ENCODE measurements around the gene CTNNBL1.

Gene CTNNBL1

DNA sequence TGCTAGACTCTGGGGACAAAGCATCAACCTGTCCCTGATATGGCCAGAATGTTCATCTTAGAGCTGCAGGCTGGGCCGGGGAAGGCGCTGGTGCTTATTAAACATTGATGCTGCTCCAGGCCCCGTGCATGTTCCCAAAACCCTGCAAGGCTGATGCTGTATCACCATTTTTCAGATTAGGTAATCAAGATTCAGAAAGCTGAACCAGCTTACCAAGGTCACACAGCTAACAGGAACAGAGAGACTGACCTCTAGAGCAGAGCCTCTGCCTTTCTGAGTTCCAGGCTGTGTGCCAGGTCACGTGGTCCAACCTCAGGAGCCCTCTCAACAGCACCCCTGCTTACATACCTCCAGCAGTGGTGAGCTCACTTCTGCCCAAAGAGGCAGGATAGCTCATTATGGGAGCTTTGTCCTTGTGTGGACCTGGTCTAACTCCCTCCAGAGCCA is 193.0 kb downstream of the CTNNBL1 start:
- Histone ChIP-seq H3K79me2 (ENCODE audit: control insufficient read depth, insufficient read depth, low read length) (no peaks in the 10 kb centered on the region), H3K4me2 (ENCODE audit: low read length) (no peak overlapping the region), H3K56ac (ENCODE audit: low read length) (no peak overlapping the region), H4K5ac (ENCODE audit: low read length) (no peak overlapping the region), H2BK120ac (ENCODE audit: low read depth, low read length) (no peak overlapping the region), H3K9ac (ENCODE audit: low read length) (no peak overlapping the region), H3K36me3 (ENCODE audit: control insufficient read depth, insufficient read depth, low read length) (no peaks in the 10 kb centered on the region), H3K79me1 (ENCODE audit: low read length) (no peaks in the 10 kb centered on the region), H3K27me3 (ENCODE audit: insufficient read depth, low read length, poor library complexity) (no peaks in the 10 kb centered on the region), H3K23ac (ENCODE audit: low read length) (no peak overlapping the region), H3K4me3 (ENCODE audit: low read length) (no peak overlapping the region), H3K4me1 (ENCODE audit: control insufficient read depth, low read depth, low read length) (no peaks in the 10 kb centered on the region), H4K8ac (ENCODE audit: low read depth, low read length) (no peak overlapping the region), H3K27ac (ENCODE audit: low read depth, low read length) (no peak overlapping the region), H3K18ac (ENCODE audit: low read length) (no peak overlapping the region), H2BK15ac (replicated peaks; ENCODE audit: low read depth) (no peak overlapping the region), H3K4ac (ENCODE audit: low read depth, low read length) (no peak overlapping the region), H2AK5ac (ENCODE audit: low read length) (no peak overlapping the region), H2BK5ac (ENCODE audit: low read length) (no peak overlapping the region)
- no peak for DNase-seq
- no CpG with 5 or more reads among the region's 4 CpGs for WGBS (ENCODE audit: extremely low coverage, insufficient coverage, low lambda C conversion rate)

- Histone ChIP-seq H3K4me3 (ENCODE audit: low read length) (no peak overlapping the region), H3K27me3 (ENCODE audit: insufficient read depth, low read length, poor library complexity) (no peaks in the 10 kb centered on the region), H3K4me1 (ENCODE audit: control insufficient read depth, low read depth, low read length) (no peaks in the 10 kb centered on the region), H3K4ac (ENCODE audit: low read depth, low read length) (no peak overlapping the region), H3K4me2 (ENCODE audit: low read length) (no peak overlapping the region), H3K56ac (ENCODE audit: low read length) (no peak overlapping the region), H2BK120ac (ENCODE audit: low read depth, low read length) (no peak overlapping the region), H4K8ac (ENCODE audit: low read depth, low read length) (no peak overlapping the region), H3K23ac (ENCODE audit: low read length) (no peak overlapping the region), H3K9ac (ENCODE audit: low read length) (no peak overlapping the region), H3K18ac (ENCODE audit: low read length) (no peak overlapping the region), H3K79me1 (ENCODE audit: low read length) (no peaks in the 10 kb centered on the region), H3K79me2 (ENCODE audit: control insufficient read depth, insufficient read depth, low read length) (no peaks in the 10 kb centered on the region), H2BK5ac (ENCODE audit: low read length) (no peak overlapping the region), H3K27ac (ENCODE audit: low read depth, low read length) (no peak overlapping the region), H2BK15ac (replicated peaks; ENCODE audit: low read depth) (no peak overlapping the region), H2AK5ac (ENCODE audit: low read length) (no peak overlapping the region), H4K5ac (ENCODE audit: low read length) (no peak overlapping the region), H3K36me3 (ENCODE audit: control insufficient read depth, insufficient read depth, low read length) (no peaks in the 10 kb centered on the region)
- WGBS (ENCODE audit: extremely low coverage, insufficient coverage, low lambda C conversion rate): no CpG with 5 or more reads among the region's 10 CpGs
- no peak for DNase-seq
These were observed 194.8 kb downstream of the CTNNBL1 start for GRCh38 chr20:37888641-37889040.

- Histone ChIP-seq H3K18ac (ENCODE audit: low read length) (no peak overlapping the region), H3K4ac (ENCODE audit: low read depth, low read length) (no peak overlapping the region), H3K4me2 (ENCODE audit: low read length) (no peak overlapping the region), H3K27ac (ENCODE audit: low read depth, low read length) (no peak overlapping the region), H2BK15ac (replicated peaks; ENCODE audit: low read depth) (no peak overlapping the region), H2BK5ac (ENCODE audit: low read length) (no peak overlapping the region), H3K36me3 (ENCODE audit: control insufficient read depth, insufficient read depth, low read length) (no peaks in the 10 kb centered on the region), H2BK120ac (ENCODE audit: low read depth, low read length) (no peak overlapping the region), H3K4me1 (ENCODE audit: control insufficient read depth, low read depth, low read length) (no peaks in the 10 kb centered on the region), H3K23ac (ENCODE audit: low read length) (no peak overlapping the region), H2AK5ac (ENCODE audit: low read length) (no peak overlapping the region), H3K4me3 (ENCODE audit: low read length) (no peak overlapping the region), H4K5ac (ENCODE audit: low read length) (no peak overlapping the region), H3K27me3 (ENCODE audit: insufficient read depth, low read length, poor library complexity) (no peaks in the 10 kb centered on the region), H3K79me2 (ENCODE audit: control insufficient read depth, insufficient read depth, low read length) (no peaks in the 10 kb centered on the region), H4K8ac (ENCODE audit: low read depth, low read length) (no peak overlapping the region), H3K79me1 (ENCODE audit: low read length) (no peaks in the 10 kb centered on the region), H3K9ac (ENCODE audit: low read length) (no peak overlapping the region), H3K56ac (ENCODE audit: low read length) (no peak overlapping the region)
- no peak for DNase-seq
- WGBS (ENCODE audit: extremely low coverage, insufficient coverage, low lambda C conversion rate): no CpG with 5 or more reads among the region's 5 CpGs
These were observed 196.3 kb downstream of the CTNNBL1 start for GRCh38 chr20:37890108-37890507.

DNA sequence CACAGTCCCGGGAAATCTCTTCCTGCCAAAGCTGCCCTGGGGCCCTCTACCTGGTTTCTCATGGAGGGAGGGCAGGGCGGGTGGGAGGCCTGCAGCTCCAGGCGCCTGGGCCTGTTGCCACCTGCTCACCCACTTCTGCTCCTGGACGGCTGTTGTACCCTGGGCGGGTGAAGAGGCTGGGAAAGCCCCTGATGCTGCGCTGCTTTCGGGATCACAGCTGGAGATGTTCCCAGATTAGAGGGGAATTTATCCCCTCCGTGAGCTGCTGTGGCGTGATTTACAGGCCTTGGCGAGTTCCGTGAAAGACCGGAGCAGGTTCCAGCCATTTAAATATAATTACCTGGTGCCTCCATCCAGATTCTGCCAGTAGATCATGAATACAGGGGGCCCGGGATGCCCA is 196.8 kb downstream of the CTNNBL1 start:
- Histone ChIP-seq H2BK15ac (replicated peaks; ENCODE audit: low read depth) (no peak overlapping the region), H3K79me1 (ENCODE audit: low read length) (no peaks in the 10 kb centered on the region)

GRCh38 chr20:37892001-37892400 is 198.2 kb downstream of the CTNNBL1 start:
- no peaks in the 10 kb centered on the region for H3K36me3 ChIP-seq (ENCODE audit: control insufficient read depth, insufficient read depth, low read length)
- no peak overlapping the region for H3K56ac ChIP-seq (ENCODE audit: low read length)
- no peaks in the 10 kb centered on the region for H3K79me1 ChIP-seq (ENCODE audit: low read length)
- H3K18ac ChIP-seq (ENCODE audit: low read length): no peak overlapping the region
- no peak overlapping the region for H4K5ac ChIP-seq (ENCODE audit: low read length)
- H3K27me3 ChIP-seq (ENCODE audit: insufficient read depth, low read length, poor library complexity): no peaks in the 10 kb centered on the region
- no peak overlapping the region for H3K4me2 ChIP-seq (ENCODE audit: low read length)
- H2AK5ac ChIP-seq (ENCODE audit: low read length): no peak overlapping the region
- no peak overlapping the region for H3K4ac ChIP-seq (ENCODE audit: low read depth, low read length)
- peaks cover 2% of the 10 kb centered on the region for H3K4me1 ChIP-seq (ENCODE audit: control insufficient read depth, low read depth, low read length)
- no peak overlapping the region for H3K4me3 ChIP-seq (ENCODE audit: low read length)
- H3K9ac ChIP-seq (ENCODE audit: low read length): no peak overlapping the region
- H3K79me2 ChIP-seq (ENCODE audit: control insufficient read depth, insufficient read depth, low read length): no peaks in the 10 kb centered on the region
- no peak overlapping the region for H2BK120ac ChIP-seq (ENCODE audit: low read depth, low read length)
- H2BK15ac ChIP-seq (replicated peaks; ENCODE audit: low read depth): no peak overlapping the region
- no CpG with 5 or more reads among the region's 9 CpGs for WGBS (ENCODE audit: extremely low coverage, insufficient coverage, low lambda C conversion rate)
- no peak for DNase-seq
- H4K8ac ChIP-seq (ENCODE audit: low read depth, low read length): no peak overlapping the region
- H3K27ac ChIP-seq (ENCODE audit: low read depth, low read length): no peak overlapping the region
- no peak overlapping the region for H2BK5ac ChIP-seq (ENCODE audit: low read length)
- no peak overlapping the region for H3K23ac ChIP-seq (ENCODE audit: low read length)

More for the DNA sequence above, 196.8 kb downstream of the CTNNBL1 start:
- Histone ChIP-seq H2BK5ac (ENCODE audit: low read length) (no peak overlapping the region), H4K8ac (ENCODE audit: low read depth, low read length) (no peak overlapping the region), H3K4me3 (ENCODE audit: low read length) (no peak overlapping the region), H2BK120ac (ENCODE audit: low read depth, low read length) (no peak overlapping the region), H3K4ac (ENCODE audit: low read depth, low read length) (no peak overlapping the region), H3K23ac (ENCODE audit: low read length) (no peak overlapping the region), H3K4me2 (ENCODE audit: low read length) (no peak overlapping the region), H3K27me3 (ENCODE audit: insufficient read depth, low read length, poor library complexity) (no peaks in the 10 kb centered on the region), H3K56ac (ENCODE audit: low read length) (no peak overlapping the region), H3K18ac (ENCODE audit: low read length) (no peak overlapping the region), H3K27ac (ENCODE audit: low read depth, low read length) (no peak overlapping the region), H3K36me3 (ENCODE audit: control insufficient read depth, insufficient read depth, low read length) (no peaks in the 10 kb centered on the region), H3K4me1 (ENCODE audit: control insufficient read depth, low read depth, low read length) (no peaks in the 10 kb centered on the region), H3K79me2 (ENCODE audit: control insufficient read depth, insufficient read depth, low read length) (no peaks in the 10 kb centered on the region), H3K9ac (ENCODE audit: low read length) (no peak overlapping the region), H4K5ac (ENCODE audit: low read length) (no peak overlapping the region), H2AK5ac (ENCODE audit: low read length) (no peak overlapping the region)
- no CpG with 5 or more reads among the region's 13 CpGs for WGBS (ENCODE audit: extremely low coverage, insufficient coverage, low lambda C conversion rate)
- no peak for DNase-seq

DNA sequence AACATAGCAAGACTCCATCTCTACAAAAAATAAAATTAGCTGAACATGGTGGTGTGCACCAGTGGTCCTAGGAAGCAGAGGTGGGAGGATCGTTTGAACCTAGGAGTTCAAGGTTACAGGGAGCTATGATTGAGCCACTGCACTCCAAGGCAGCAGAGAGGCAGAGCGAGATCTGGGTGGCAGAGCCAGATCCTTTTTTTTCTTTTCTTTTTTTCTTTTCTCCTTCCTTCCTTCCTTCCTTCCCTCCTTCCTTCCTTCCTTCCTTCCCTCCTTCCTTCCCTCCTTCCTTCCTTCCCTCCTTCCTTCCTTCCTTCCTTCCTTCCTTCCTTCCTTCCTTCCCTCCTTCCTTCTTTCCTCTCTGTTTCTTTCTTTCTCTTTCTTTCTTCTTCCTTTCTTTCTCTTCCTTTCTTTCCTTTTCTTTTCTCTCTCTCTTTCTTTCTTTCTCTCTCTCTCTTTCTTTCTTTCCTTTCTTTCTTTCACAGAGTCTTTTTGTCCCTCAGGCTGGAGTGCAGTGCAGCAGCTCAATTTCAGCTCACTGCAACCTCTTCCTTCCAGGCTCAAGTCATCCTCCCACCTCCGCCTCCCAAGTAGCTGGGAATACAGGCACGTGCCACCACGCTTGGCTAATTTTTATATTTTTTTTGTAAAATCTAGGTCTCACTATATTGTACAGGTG is 199.9 kb downstream of the CTNNBL1 start:
- Histone ChIP-seq H3K23ac (ENCODE audit: low read length) (no peak overlapping the region), H3K9ac (ENCODE audit: low read length) (no peak overlapping the region), H3K36me3 (ENCODE audit: control insufficient read depth, insufficient read depth, low read length) (no peaks in the 10 kb centered on the region), H2BK120ac (ENCODE audit: low read depth, low read length) (no peak overlapping the region), H3K56ac (ENCODE audit: low read length) (no peak overlapping the region), H3K79me2 (ENCODE audit: control insufficient read depth, insufficient read depth, low read length) (no peaks in the 10 kb centered on the region), H2BK15ac (replicated peaks; ENCODE audit: low read depth) (no peak overlapping the region), H3K4ac (ENCODE audit: low read depth, low read length) (no peak overlapping the region), H4K5ac (ENCODE audit: low read length) (no peak overlapping the region), H3K4me1 (ENCODE audit: control insufficient read depth, low read depth, low read length) (peaks cover 3% of the 10 kb centered on the region), H4K8ac (ENCODE audit: low read depth, low read length) (no peak overlapping the region), H3K4me3 (ENCODE audit: low read length) (no peak overlapping the region), H3K27me3 (ENCODE audit: insufficient read depth, low read length, poor library complexity) (no peaks in the 10 kb centered on the region), H3K79me1 (ENCODE audit: low read length) (no peaks in the 10 kb centered on the region), H3K18ac (ENCODE audit: low read length) (no peak overlapping the region), H3K4me2 (ENCODE audit: low read length) (no peak overlapping the region), H2BK5ac (ENCODE audit: low read length) (no peak overlapping the region), H2AK5ac (ENCODE audit: low read length) (no peak overlapping the region), H3K27ac (ENCODE audit: low read depth, low read length) (no peak overlapping the region)
- WGBS (ENCODE audit: extremely low coverage, insufficient coverage, low lambda C conversion rate): no CpG with 5 or more reads among the region's 5 CpGs
- no peak for DNase-seq
